Activated T-helper 1 cell treated with anti-CD3 and anti-CD28 coated beads, Interleukin-12 subunit alpha, Interleukin-12 subunit beta, Interleukin-2, Interleukin-4 antibody, amounts not matched to agents 30 ng/mL and 10 ng/mL and 1 ng/mL, durations not matched to agents 14 hours and 24 hours and 36 hours (primary cell): ENCODE measurements around the gene LRP1. TPM values are rescaled to one million over a fixed set of nuclear protein-coding genes. Genes with fewer than 3 reads are reported as not detected.

Experiments used
- DNase-seq: peaks from one replicate; pipeline ENCODE4 v3.0.0; 2021; ENCODE audit warnings: low spot score
- H3K27ac Mint-ChIP-seq: one replicate; pipeline ENCODE4 v1.8.0; 2021; ENCODE audit warnings: mild to moderate bottlenecking, mixed read lengths
- H3K27me3 Mint-ChIP-seq: one replicate; pipeline ENCODE4 v1.8.0; 2022; ENCODE audit warnings: mild to moderate bottlenecking, moderate library complexity, mixed read lengths; ENCODE audit not compliant: insufficient read depth
- H3K36me3 Mint-ChIP-seq: one replicate; pipeline ENCODE4 v1.8.0; 2021; ENCODE audit warnings: low read depth, mixed read lengths
- H3K4me1 Mint-ChIP-seq: one replicate; pipeline ENCODE4 v1.8.0; 2021; ENCODE audit warnings: low read depth, mixed read lengths
- H3K4me3 Mint-ChIP-seq: one replicate; pipeline ENCODE4 v1.8.0; 2021; ENCODE audit warnings: mild to moderate bottlenecking, moderate library complexity, mixed read lengths
- H3K9me3 Mint-ChIP-seq: one replicate; pipeline ENCODE4 v1.8.0; 2021; ENCODE audit warnings: mixed read lengths
- intact Hi-C: fragments of 100-400 bp; cut with micrococcal nuclease; formaldehyde crosslinking; loops from one replicate; pipeline ENCODE4 v1.15.1; 2024
- total RNA-seq: library from RNA; stranded (reverse); gene quantifications from 2 replicates; pipeline ENCODE4 v1.2.3, GENCODE V29; 2022

LRP1 gene
- 0.26 and 0.73 TPM in 2 replicates for total RNA-seq

DNA sequence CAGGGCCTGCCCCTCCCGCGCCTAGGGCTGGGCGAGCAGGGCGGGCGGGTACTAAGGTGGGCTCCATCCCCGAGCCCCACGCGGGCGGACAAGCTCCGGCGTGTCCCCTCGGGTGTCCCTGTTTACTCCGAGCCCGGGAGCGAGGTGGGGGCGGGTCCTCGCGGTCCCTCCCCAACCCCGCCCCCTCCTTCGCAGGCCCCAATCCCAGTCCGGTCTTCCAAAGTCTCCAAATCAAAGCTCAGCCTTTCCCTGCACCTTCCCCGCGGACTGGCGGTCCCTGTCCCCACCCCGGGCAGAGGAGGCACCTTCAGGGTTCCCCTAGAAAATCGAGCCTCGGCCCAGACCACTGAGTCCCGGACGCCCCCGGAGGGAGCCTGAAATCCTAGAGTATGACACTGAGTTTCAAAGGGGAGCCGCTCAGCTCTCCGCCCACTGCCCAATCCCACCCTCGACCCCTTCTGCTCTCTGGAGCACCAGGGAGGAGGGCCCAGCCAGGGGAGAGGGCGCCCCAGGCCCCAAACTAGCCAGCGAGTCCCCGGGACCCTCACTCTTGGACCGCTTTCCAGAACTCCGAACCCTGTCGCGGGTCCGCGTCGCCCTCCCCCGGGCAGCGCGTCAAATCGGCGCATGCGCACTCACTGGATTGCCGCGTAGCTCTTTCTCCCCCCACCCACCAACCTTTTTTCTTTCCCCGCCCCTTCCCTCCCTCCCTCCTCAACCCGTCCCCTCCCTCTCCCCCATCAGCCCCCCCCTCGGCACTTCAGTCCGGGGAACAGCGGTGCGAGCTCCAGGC, at the start of gene LRP1:
Gene LRP1 (plus strand): TSS at position 758 of the 793 bp plus-strand sequence. CDS start 482 bp downstream, outside the sequence.
- H3K9me3 Mint-ChIP-seq, result peaks cover 11% of the 10 kb centered on the region
- peak; percentile 63 for DNase-seq
- peaks cover 23% of the 10 kb centered on the region for H3K4me1 Mint-ChIP-seq
- H3K27ac Mint-ChIP-seq, result no peak within 1 kb of the TSS
- H3K36me3 Mint-ChIP-seq, result peaks cover 6% of the 10 kb centered on the region
- H3K27me3 Mint-ChIP-seq, result peaks cover 53% of the 10 kb centered on the region
- peak within 1 kb of the TSS; percentile 85 for H3K4me3 Mint-ChIP-seq
- intact Hi-C loops, result loop anchor here (2.0 kb wide), 1 partner anchor 115 kb away; no protein-coding TSS in a partner anchor

DNA sequence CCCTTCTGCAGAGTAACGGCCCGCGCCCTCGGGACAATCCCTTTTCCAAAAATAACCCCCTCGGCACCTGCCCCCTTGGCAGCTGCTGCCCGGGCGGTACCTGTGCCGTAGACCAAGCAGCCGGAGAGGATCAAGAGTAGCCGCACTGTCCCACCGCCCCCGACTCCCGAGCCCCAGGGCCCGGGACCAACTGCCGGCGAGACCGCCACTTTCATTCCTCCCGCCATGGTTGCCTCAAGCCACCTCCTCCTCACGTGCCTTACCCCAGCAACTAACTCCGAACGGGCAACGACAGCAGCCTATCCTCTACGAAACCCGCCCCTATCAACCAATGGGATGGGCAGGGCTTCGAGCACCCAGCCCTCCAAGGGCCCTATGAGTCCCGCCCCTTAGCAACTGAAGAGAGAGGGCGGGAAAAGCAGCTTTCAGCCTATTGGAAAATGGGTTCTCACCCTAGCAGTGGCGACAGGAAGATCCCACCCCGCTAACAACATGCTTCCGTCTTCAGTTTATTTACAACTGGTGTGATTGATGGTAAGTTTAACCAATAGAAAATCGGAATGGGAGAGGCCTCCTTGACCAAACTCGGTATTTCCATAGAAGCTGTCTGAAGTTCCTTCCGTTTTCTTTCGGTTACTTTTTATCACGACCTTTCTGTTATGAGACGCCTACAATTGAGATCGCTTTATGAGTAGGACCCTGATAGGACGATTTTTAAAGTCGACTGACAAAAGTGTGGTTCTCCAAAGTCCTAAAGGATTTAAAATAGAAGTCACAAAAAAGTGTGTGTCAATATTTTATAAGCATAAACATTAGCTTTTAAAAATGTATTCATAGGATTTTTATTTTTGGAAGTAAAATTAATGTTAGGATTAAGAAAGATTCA, 49.5 kb upstream of the LRP1 start, which contains the start of gene NEMP1:
Gene NEMP1 (minus strand): TSS at position 273 of the 886 bp plus-strand sequence. CDS start 46 bp downstream, at position 227.
- H3K27me3 Mint-ChIP-seq, result no peaks in the 10 kb centered on the region
- H3K9me3 Mint-ChIP-seq, result no peaks in the 10 kb centered on the region
- H3K4me1 Mint-ChIP-seq, result peaks cover 16% of the 10 kb centered on the region

DNA sequence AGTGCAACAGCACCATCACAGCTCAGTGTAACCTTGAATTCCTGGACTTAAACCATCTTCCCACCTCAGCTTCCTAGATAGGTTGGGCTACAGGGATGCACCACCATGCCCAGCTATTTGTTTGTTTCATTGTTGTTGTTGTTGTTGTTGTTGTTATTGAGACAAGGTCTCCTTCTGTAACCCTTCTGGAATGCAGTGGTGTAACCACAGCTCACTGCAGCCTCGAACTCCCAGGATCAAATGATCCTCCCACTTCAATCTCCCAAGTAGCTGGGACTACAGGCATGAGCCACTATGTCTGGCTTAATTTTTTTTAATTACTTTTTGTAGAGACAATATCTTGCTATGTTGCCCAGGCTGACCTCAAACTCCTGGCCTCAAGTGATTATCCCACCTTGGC, 48.5 kb upstream of the LRP1 start:
- Mint-ChIP-seq H3K36me3 (peaks cover 2% of the 10 kb centered on the region), H3K9me3 (no peaks in the 10 kb centered on the region), H3K27me3 (no peaks in the 10 kb centered on the region), H3K4me1 (peaks cover 23% of the 10 kb centered on the region), H3K27ac (peak overlapping the region; percentile 52), H3K4me3 (peak overlapping the region; percentile 30)
- DNase-seq, result no peak
- intact Hi-C loops, result loop anchor here (2.0 to 10.0 kb wide), 5 partner anchors 399 to 1148 kb away; partner anchors contain the start of genes ARHGAP9, ATP23, DGKA and IL23A

More for the DNA sequence above, 49.5 kb upstream of the LRP1 start, which contains the start of gene NEMP1:
- H3K27ac Mint-ChIP-seq, result peak within 1 kb of the TSS; percentile 92
- H3K4me3 Mint-ChIP-seq, result peak within 1 kb of the TSS; percentile 89
- intact Hi-C loops, result loop anchor here (1.0 to 5.0 kb wide), 9 partner anchors 9 to 1146 kb away; partner anchors contain the start of genes ARHGAP9, CDK4, DGKA and PRIM1
- H3K36me3 Mint-ChIP-seq, result peaks cover 2% of the 10 kb centered on the region
- DNase-seq, result peak; percentile 97

DNA sequence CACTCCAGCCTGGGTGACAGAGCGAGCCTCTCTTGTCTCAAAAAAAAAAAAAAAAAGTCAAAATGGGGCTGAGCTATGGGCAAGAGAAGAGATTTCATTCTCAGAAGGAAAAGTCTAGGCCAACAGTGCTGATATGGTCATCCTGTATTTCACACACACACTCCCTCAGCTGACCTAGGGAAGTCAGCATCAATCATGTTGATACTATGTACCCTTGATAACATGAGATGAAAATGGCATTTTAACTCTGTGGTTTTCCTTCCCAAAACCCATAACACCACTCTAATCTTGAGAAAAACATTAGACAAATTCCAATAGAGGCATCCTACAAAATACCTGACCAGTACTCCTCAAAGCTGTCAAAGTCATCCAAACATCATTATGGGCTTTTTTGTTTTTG, 47.4 kb upstream of the LRP1 start:
- Mint-ChIP-seq H3K36me3 (peaks cover 2% of the 10 kb centered on the region), H3K27ac (no peak overlapping the region), H3K4me1 (peaks cover 34% of the 10 kb centered on the region), H3K27me3 (no peaks in the 10 kb centered on the region), H3K9me3 (no peaks in the 10 kb centered on the region), H3K4me3 (no peak overlapping the region)
- intact Hi-C loops, result loop anchor here (10.0 kb wide), 2 partner anchors 746 to 864 kb away; partner anchors contain the start of genes ATP23, IL23A and PAN2
- DNase-seq, result no peak

DNA sequence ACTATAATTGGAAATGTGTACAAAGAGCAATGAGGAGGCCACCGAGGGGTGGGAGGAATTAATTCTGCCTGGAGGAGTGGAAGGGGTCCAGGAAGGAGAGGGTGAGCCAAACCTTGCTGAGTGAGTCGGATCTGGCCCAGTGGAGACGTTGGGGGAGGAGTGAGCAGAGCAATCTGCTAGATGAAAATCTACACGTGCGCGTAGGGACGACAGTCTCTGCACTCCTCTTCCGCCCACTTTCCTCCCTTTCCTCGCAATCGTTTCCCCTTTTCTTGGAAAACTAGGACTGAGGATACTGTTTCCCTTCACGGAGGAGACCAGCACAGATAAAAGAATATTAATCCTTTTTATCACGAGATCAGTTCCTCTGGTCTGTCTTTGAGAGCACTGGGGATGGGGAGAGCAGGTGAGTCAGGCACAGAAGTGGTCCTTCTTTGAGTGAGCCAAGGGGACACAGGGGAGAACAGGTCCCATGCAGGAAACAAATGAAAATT, 42.2 kb upstream of the LRP1 start:
- no peaks in the 10 kb centered on the region for H3K9me3 Mint-ChIP-seq
- H3K36me3 Mint-ChIP-seq, result peaks cover 14% of the 10 kb centered on the region
- H3K4me3 Mint-ChIP-seq, result peak overlapping the region; percentile 93
- no peak for DNase-seq
- intact Hi-C loops, result loop anchor here (5.0 to 10.0 kb wide), 4 partner anchors 141 to 859 kb away; partner anchors contain the start of genes ATP23, IL23A, PAN2 and SHMT2
- H3K27ac Mint-ChIP-seq, result peak overlapping the region; percentile 98
- H3K4me1 Mint-ChIP-seq, result peaks cover 58% of the 10 kb centered on the region
- H3K27me3 Mint-ChIP-seq, result no peaks in the 10 kb centered on the region

DNA sequence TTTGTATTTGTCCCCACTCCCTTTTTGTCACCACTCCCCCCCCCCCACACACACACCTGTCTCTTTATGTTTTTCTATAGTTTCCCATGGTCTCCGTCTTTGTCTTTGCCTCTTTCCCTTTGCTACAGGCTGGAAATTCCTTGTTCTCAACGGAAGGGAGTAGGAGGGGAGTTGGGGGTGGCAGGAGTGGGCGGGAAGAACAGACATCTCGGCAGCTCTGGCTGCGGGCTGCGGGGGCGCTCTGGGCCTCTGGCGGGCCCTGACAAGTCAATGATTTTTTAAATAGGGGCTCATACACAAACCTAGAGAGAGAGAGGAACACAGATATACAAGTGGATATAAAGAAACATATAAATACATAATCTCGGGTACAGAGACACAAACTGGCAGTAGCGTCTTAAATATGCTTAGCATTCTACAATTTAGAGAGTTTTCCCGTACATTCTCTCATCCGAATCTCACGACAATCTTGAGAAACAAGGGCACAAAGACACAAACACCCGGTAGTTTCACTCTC, 41.7 kb upstream of the LRP1 start:
- Mint-ChIP-seq H3K4me3 (peak overlapping the region; percentile 93), H3K27ac (peak overlapping the region; percentile 98), H3K4me1 (peaks cover 61% of the 10 kb centered on the region), H3K36me3 (peaks cover 18% of the 10 kb centered on the region), H3K9me3 (no peaks in the 10 kb centered on the region), H3K27me3 (no peaks in the 10 kb centered on the region)
- intact Hi-C loops, result loop anchor here (1.0 to 10.0 kb wide), 9 partner anchors 8 to 858 kb away; partner anchors contain the start of genes ATP23, IL23A, MBD6 and NEMP1
- no peak for DNase-seq

DNA sequence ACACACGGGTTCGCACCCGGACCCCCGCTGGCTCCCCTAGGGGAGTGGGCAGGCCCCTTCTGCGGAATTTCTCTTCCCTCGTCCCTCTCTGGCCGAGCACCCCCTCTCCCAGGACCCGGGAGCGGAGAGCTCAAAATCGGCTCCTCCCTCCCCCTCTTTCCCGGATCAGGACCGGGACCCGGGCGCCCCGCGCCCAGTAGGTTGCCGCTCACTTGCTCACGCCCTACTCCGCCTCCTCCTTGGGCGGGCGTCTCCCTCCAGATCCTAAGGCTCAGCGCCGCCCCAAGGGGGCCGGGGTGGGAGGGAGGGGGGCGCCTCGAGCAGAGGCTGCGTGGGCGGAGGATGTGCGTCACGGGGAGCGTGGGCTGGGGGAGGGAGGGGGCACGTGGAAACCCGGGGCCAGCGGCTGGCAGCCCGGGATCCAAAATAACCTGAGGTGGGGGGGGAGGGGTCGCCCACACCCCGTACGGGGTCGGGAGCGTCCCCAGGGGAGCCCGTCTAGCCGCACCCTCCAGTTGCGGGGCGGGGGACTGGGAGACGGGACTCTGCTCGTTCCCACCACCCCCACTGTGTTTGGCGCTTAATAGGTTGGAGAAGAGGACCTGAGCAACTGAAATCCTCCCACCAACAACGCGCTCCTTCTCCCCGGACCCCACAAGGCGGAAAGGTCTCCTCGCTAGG, 41.1 kb upstream of the LRP1 start:
- Mint-ChIP-seq H3K27ac (peak overlapping the region; percentile 98), H3K4me3 (peak overlapping the region; percentile 93), H3K9me3 (no peaks in the 10 kb centered on the region), H3K4me1 (peaks cover 67% of the 10 kb centered on the region), H3K27me3 (no peaks in the 10 kb centered on the region), H3K36me3 (peaks cover 24% of the 10 kb centered on the region)
- intact Hi-C loops, result loop anchor here (1.0 to 10.0 kb wide), 9 partner anchors 9 to 858 kb away; partner anchors contain the start of genes ATP23, IL23A, MBD6 and NEMP1
- peak; percentile 74 for DNase-seq

DNA sequence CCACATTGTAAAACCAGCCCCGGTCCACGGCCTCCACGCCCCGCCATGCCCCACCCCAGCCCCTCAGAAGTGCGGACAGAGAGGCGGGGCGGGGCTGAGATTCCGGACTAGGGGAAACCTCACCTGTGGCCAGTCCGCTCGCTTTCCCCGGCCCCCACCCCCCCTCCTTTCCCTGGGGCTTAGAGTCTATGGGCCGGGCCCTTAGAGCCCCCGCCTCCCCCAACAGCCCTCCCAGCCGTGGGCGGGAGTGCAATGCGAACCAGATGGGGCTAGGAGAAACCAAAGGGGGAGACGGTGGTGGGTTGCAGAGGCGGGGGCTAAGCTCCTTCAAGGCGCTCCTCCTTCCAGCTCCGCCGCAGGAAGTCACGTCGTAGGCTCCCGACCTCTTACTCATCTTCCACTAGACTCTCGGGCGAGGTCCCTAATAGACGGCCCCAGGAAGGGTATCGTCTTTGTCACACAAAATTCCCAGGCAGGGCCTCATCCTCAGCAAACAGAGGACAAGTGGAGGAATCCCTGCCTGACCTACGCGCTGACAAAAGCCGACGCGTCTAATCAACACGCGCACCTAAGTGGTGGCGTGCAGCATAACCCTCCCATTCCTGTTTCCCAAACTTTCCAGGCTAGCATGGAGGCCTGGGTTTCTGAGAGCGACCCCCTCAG, 40.5 kb upstream of the LRP1 start:
- no peaks in the 10 kb centered on the region for H3K9me3 Mint-ChIP-seq

DNA sequence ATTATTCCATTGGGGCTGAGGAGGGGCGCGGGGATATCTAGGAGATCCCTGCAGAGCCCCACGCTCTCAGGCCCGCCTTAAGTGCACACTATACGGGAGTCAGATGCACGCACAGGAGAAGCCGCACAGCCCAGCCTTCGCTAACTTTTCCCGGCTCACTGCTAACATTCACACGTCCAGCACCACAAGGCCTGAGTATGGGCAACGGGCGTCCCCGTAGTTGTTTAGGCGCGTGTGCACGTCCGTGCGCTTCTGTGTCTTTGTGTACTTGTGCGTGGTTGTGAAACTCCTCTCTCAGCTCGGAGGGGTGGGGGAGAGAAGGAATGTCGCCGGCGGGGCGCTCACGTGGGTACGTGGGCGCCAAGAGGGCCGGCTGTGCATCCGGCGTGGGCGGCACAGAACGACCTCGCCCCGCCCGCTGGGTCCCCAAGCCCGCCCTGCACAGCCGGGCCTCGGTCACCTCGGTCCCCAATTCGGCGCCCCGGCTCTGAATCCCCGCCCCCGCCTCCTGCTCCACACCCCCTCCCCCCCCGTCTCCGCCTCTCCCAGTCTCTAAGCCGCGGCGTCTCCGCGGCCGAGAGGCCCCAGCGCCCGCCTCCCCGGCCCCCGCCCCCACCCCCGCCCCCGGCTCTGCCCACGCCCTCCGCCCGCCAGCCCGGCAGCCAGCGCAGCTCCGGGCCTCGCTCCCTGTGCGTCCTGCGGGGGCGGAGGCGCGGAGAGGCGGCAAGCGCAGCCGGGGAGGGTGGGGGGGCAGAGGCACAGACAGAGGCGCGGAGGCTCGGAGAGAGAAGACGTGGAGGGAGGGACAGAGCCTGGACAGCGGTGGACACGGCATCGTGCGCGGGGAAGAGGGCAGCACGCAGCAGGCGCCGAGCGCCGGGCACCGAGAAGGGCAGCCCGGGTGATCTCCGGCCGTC, 39.7 kb upstream of the LRP1 start, which contains the start of gene NAB2:
Gene NAB2 (plus strand): TSS at position 761 of the 917 bp plus-strand sequence. CDS start 158 bp downstream, outside the sequence.
- Mint-ChIP-seq H3K9me3 (no peaks in the 10 kb centered on the region), H3K27me3 (no peaks in the 10 kb centered on the region), H3K4me1 (peaks cover 76% of the 10 kb centered on the region), H3K36me3 (peaks cover 36% of the 10 kb centered on the region), H3K4me3 (peak within 1 kb of the TSS; percentile 97), H3K27ac (peak within 1 kb of the TSS; percentile 98)
- intact Hi-C loops, result loop anchor here (1.0 to 10.0 kb wide), 6 partner anchors 19 to 856 kb away; partner anchors contain the start of genes ATP23, IL23A, PAN2 and SHMT2
- peak; percentile 88 for DNase-seq

More for the DNA sequence above, 40.5 kb upstream of the LRP1 start:
- Mint-ChIP-seq H3K36me3 (peaks cover 30% of the 10 kb centered on the region), H3K4me3 (peak overlapping the region; percentile 93), H3K4me1 (peaks cover 74% of the 10 kb centered on the region), H3K27me3 (no peaks in the 10 kb centered on the region), H3K27ac (peak overlapping the region; percentile 98)
- intact Hi-C loops, result loop anchor here (1.0 to 10.0 kb wide), 10 partner anchors 10 to 857 kb away; partner anchors contain the start of genes ATP23, IL23A, MBD6 and NEMP1
- DNase-seq, result peak; percentile 61
